Stomach (tissue), 4 donors: Measurements from ENCODE around the gene HEXIM1.

Experiments
- CTCF ChIP-seq, 7 experiments: fragments of 450-650 bp in 4 of 7; fragments of 200-600 bp in 3 of 7; sonication (generic) in 3 of 7; IDR thresholded peaks; one replicate each; pipeline ENCODE4 v1.5.1; 2016 to 2019; ENCODE audit warnings: antibody characterized with exemption in 7 of 7, control low read depth in 2 of 7, mild to moderate bottlenecking in 1 of 7
- POLR2A ChIP-seq, 4 donors: fragments of 450-650 bp; IDR thresholded peaks; one replicate each; pipeline ENCODE4 v1.6.1; 2016; ENCODE audit warnings: antibody characterized with exemption in 4 of 4, control low read depth in 2 of 4, mild to moderate bottlenecking in 1 of 4, moderate library complexity in 1 of 4

- TF ChIP-seq CTCF (IDR thresholded peaks at IDR 0.05) (no peak), POLR2A (IDR thresholded peaks at IDR 0.05) (no peak)
Measured at GRCh38 chr17:45177563-45177962, 29.3 kb downstream of the HEXIM1 start.
